Mesenchymal stem cell (in vitro differentiated cells and primary cell): Measurements from ENCODE around the gene SIRPB2.

Source experiments
- DNase-seq: peaks from one replicate; pipeline ENCODE4 v3.0.0-alpha.2; 2013
- H2AFZ ChIP-seq: one replicate; pipeline ENCODE4 v1.6.1; 2013; ENCODE audit warnings: low read depth, mild to moderate bottlenecking, control low read depth, inconsistent platforms, low read length, moderate library complexity
- H2AK5ac ChIP-seq: 2 replicates; pipeline ENCODE4 v1.6.1; 2013; ENCODE audit warnings: low read length, moderate library complexity, mild to moderate bottlenecking, inconsistent platforms; ENCODE audit not compliant: severe bottlenecking
- H2BK120ac ChIP-seq: one replicate; pipeline ENCODE4 v1.6.1; 2013; ENCODE audit warnings: low read depth, mild to moderate bottlenecking, inconsistent platforms, low read length, moderate library complexity
- H2BK12ac ChIP-seq, 2 experiments: one replicate each; pipeline ENCODE4 v1.6.1; 2013; ENCODE audit warnings: inconsistent platforms in 2 of 2, low read length in 2 of 2, mild to moderate bottlenecking in 2 of 2, moderate library complexity in 2 of 2, control low read depth in 1 of 2
- H2BK15ac ChIP-seq: one replicate; pipeline ENCODE4 v1.6.1; 2013; ENCODE audit warnings: mild to moderate bottlenecking, low read depth, inconsistent platforms; ENCODE audit not compliant: poor library complexity, severe bottlenecking
- H2BK5ac ChIP-seq: 2 replicates; pipeline ENCODE4 v1.6.1; 2013; ENCODE audit warnings: low read depth, mild to moderate bottlenecking, low read length, control low read depth, inconsistent platforms; ENCODE audit not compliant: poor library complexity, severe bottlenecking
- H3K14ac ChIP-seq, 2 experiments: one replicate each; pipeline ENCODE4 v1.6.1; 2013; ENCODE audit warnings: inconsistent platforms in 2 of 2, low read length in 2 of 2, control low read depth in 1 of 2, mild to moderate bottlenecking in 1 of 2, moderate library complexity in 1 of 2
- H3K18ac ChIP-seq, 2 experiments: one replicate each; pipeline ENCODE4 v1.6.1; 2013; ENCODE audit warnings: inconsistent platforms in 2 of 2, low read length in 2 of 2, control low read depth in 1 of 2, low read depth in 1 of 2, mild to moderate bottlenecking in 1 of 2
- H3K23ac ChIP-seq, 2 experiments: one replicate each; pipeline ENCODE4 v1.6.1; 2013; ENCODE audit warnings: inconsistent platforms in 2 of 2, low read length in 2 of 2, mild to moderate bottlenecking in 2 of 2, moderate library complexity in 2 of 2, control low read depth in 1 of 2
- H3K27ac ChIP-seq: 2 replicates; pipeline ENCODE4 v1.5.1; 2013; ENCODE audit warnings: mild to moderate bottlenecking, moderate library complexity, low read length, control low read depth, inconsistent platforms; ENCODE audit not compliant: poor library complexity, severe bottlenecking
- H3K27me3 ChIP-seq, 2 experiments: 2 replicates each; pipeline versions ENCODE4 v1.6.1 to v1.7.0; 2013; ENCODE audit warnings: low read length in 2 of 2, mild to moderate bottlenecking in 2 of 2, moderate library complexity in 2 of 2, control low read depth in 1 of 2, inconsistent platforms in 1 of 2; ENCODE audit not compliant: control insufficient read depth in 1 of 2, insufficient read depth in 1 of 2
- H3K36me3 ChIP-seq, 2 experiments: 2 replicates each; pipeline versions ENCODE4 v1.6.1 to v1.7.0; 2013; ENCODE audit warnings: low read length in 2 of 2, control low read depth in 1 of 2, inconsistent platforms in 1 of 2, low read depth in 1 of 2, mild to moderate bottlenecking in 1 of 2; ENCODE audit not compliant: insufficient read depth in 2 of 2, control insufficient read depth in 1 of 2
- H3K4ac ChIP-seq, 2 experiments: one replicate each; pipeline ENCODE4 v1.6.1; 2013; ENCODE audit warnings: inconsistent platforms in 2 of 2, low read length in 2 of 2, mild to moderate bottlenecking in 2 of 2, moderate library complexity in 2 of 2, control low read depth in 1 of 2, low read depth in 1 of 2
- H3K4me1 ChIP-seq: 2 replicates; pipeline ENCODE4 v1.6.1; 2013; ENCODE audit warnings: low read depth, low read length, control low read depth; ENCODE audit not compliant: control insufficient read depth, insufficient read depth
- H3K4me2 ChIP-seq: 2 replicates; pipeline ENCODE4 v1.6.1; 2013; ENCODE audit warnings: low read length, mild to moderate bottlenecking, inconsistent platforms; ENCODE audit not compliant: poor library complexity, severe bottlenecking
- H3K4me3 ChIP-seq, 2 experiments: 2 replicates each; pipeline versions ENCODE4 v1.5.1 to v1.7.0; 2013; ENCODE audit warnings: low read length in 2 of 2, mild to moderate bottlenecking in 2 of 2, control low read depth in 1 of 2, low read depth in 1 of 2; ENCODE audit not compliant: insufficient read depth in 1 of 2
- H3K79me1 ChIP-seq: replicated peaks from 2 replicates; pipeline ENCODE4 v1.6.1; 2013; ENCODE audit warnings: mild to moderate bottlenecking, control low read depth, low read length, inconsistent platforms; ENCODE audit not compliant: poor library complexity, severe bottlenecking
- H3K9ac ChIP-seq: 2 replicates; pipeline ENCODE4 v1.7.0; 2013; ENCODE audit warnings: mild to moderate bottlenecking, low read length, moderate library complexity
- H3K9me3 ChIP-seq: 2 replicates; pipeline ENCODE4 v1.7.0; 2013; ENCODE audit warnings: mild to moderate bottlenecking, low read length; ENCODE audit not compliant: control insufficient read depth
- H4K8ac ChIP-seq: one replicate; pipeline ENCODE4 v1.6.1; 2013; ENCODE audit warnings: inconsistent platforms, mild to moderate bottlenecking, low read length, moderate library complexity
- H4K91ac ChIP-seq: one replicate; pipeline ENCODE4 v1.6.1; 2013; ENCODE audit warnings: mild to moderate bottlenecking, low read length, inconsistent platforms
- WGBS: methylation state at CpG from one replicate; pipeline ENCODE4 v1.1.7; 2013; ENCODE audit warnings: mixed read lengths; 5-methylcytosine and 5-hydroxymethylcytosine counted together

The SIRPB2 gene

GRCh38 chr20:1465470-1466210 is 25.6 kb downstream of the SIRPB2 start:
- H3K27ac ChIP-seq, result peak overlapping the region; percentile 11
- 45% methylated on average over 12 of the region's 12 CpGs for WGBS
- H3K4me2 ChIP-seq, result peak overlapping the region; percentile 78
- H3K79me1 ChIP-seq, result peaks cover 18% of the 10 kb centered on the region
- no peak overlapping the region for H2AK5ac ChIP-seq
- peak overlapping the region; percentile 92 to 99 for H3K4me3 ChIP-seq
- no peak overlapping the region for H4K8ac ChIP-seq
- H3K36me3 ChIP-seq, result peaks cover 12 to 45% of the 10 kb centered on the region in 2 experiments
- no peak overlapping the region for H2BK5ac ChIP-seq
- H3K4me1 ChIP-seq, result peaks cover 22% of the 10 kb centered on the region
- H2BK12ac ChIP-seq, result no peak overlapping the region
- no peaks in the 10 kb centered on the region for H3K9me3 ChIP-seq
- no peak for DNase-seq
- H2BK15ac ChIP-seq, result no peak overlapping the region
- H3K18ac ChIP-seq, result no peak overlapping the region
- H3K9ac ChIP-seq, result peak overlapping the region; percentile 94
- no peak overlapping the region for H3K23ac ChIP-seq
- H3K27me3 ChIP-seq, result no peaks in the 10 kb centered on the region
- H4K91ac ChIP-seq, result no peak overlapping the region
- no peak overlapping the region for H3K4ac ChIP-seq
- H3K14ac ChIP-seq, result no peak overlapping the region
- H2BK120ac ChIP-seq, result no peak overlapping the region
- H2AFZ ChIP-seq, result peak overlapping the region; percentile 87

- 99% methylated on average over 9 of the region's 9 CpGs for WGBS
- Histone ChIP-seq H2AFZ (no peak overlapping the region), H3K27ac (no peak overlapping the region), H3K18ac (no peak overlapping the region), H3K36me3 (peaks cover 14 to 60% of the 10 kb centered on the region in 2 experiments), H3K4me3 (no peak overlapping the region), H2BK15ac (no peak overlapping the region), H3K9ac (no peak overlapping the region), H2BK5ac (no peak overlapping the region), H3K14ac (no peak overlapping the region), H3K9me3 (no peaks in the 10 kb centered on the region), H3K23ac (no peak overlapping the region), H2BK12ac (no peak overlapping the region), H3K4me1 (peaks cover 16% of the 10 kb centered on the region), H3K79me1 (peaks cover 23% of the 10 kb centered on the region), H3K27me3 (no peaks in the 10 kb centered on the region), H2AK5ac (peak overlapping the region; percentile 74), H2BK120ac (no peak overlapping the region), H4K8ac (no peak overlapping the region), H3K4ac (no peak overlapping the region), H3K4me2 (no peak overlapping the region), H4K91ac (no peak overlapping the region)
- no peak for DNase-seq
Observed at GRCh38 chr20:1463971-1464570, 27.1 kb downstream of the SIRPB2 start.

- no peak overlapping the region for H3K18ac ChIP-seq
- H2BK15ac ChIP-seq, result no peak overlapping the region
- no peak overlapping the region for H3K4me2 ChIP-seq
- no peak overlapping the region for H3K23ac ChIP-seq
- no peak for DNase-seq
- no peak overlapping the region for H2AK5ac ChIP-seq
- H2AFZ ChIP-seq, result no peak overlapping the region
- no peak overlapping the region for H3K14ac ChIP-seq
- peaks cover 13% of the 10 kb centered on the region for H3K4me1 ChIP-seq
- H2BK5ac ChIP-seq, result no peak overlapping the region
- no peak overlapping the region for H2BK12ac ChIP-seq
- H3K4ac ChIP-seq, result no peak overlapping the region
- WGBS, result 96% methylated on average over 3 of the region's 3 CpGs
- H2BK120ac ChIP-seq, result no peak overlapping the region
- peaks cover 15 to 72% of the 10 kb centered on the region in 2 experiments for H3K36me3 ChIP-seq
- H3K9ac ChIP-seq, result no peak overlapping the region
- H4K91ac ChIP-seq, result no peak overlapping the region
- H3K9me3 ChIP-seq, result no peaks in the 10 kb centered on the region
- no peak overlapping the region for H3K4me3 ChIP-seq
- peaks cover 26% of the 10 kb centered on the region for H3K79me1 ChIP-seq
- H4K8ac ChIP-seq, result no peak overlapping the region
- H3K27ac ChIP-seq, result no peak overlapping the region
- H3K27me3 ChIP-seq, result no peaks in the 10 kb centered on the region
Observed at GRCh38 chr20:1462834-1463233, 28.4 kb downstream of the SIRPB2 start.

- Histone ChIP-seq H2AK5ac (no peak overlapping the region), H3K4me3 (no peak overlapping the region), H4K8ac (no peak overlapping the region), H2BK15ac (no peak overlapping the region), H4K91ac (no peak overlapping the region), H3K18ac (no peak overlapping the region), H3K36me3 (peaks cover 15 to 80% of the 10 kb centered on the region in 2 experiments), H3K9me3 (no peaks in the 10 kb centered on the region), H3K4me2 (no peak overlapping the region), H3K9ac (no peak overlapping the region), H2BK120ac (no peak overlapping the region), H2AFZ (no peak overlapping the region), H3K14ac (no peak overlapping the region), H2BK12ac (no peak overlapping the region), H2BK5ac (no peak overlapping the region), H3K79me1 (peaks cover 26% of the 10 kb centered on the region), H3K4me1 (peaks cover 10% of the 10 kb centered on the region), H3K4ac (no peak overlapping the region), H3K23ac (no peak overlapping the region), H3K27ac (no peak overlapping the region), H3K27me3 (no peaks in the 10 kb centered on the region)
- DNase-seq, result no peak
- WGBS, result 100% methylated on average over 3 of the region's 3 CpGs
Observed at GRCh38 chr20:1462001-1462400, 29.2 kb downstream of the SIRPB2 start.
